Endometrial microvascular endothelial cells (primary cell): ENCODE data around the gene FIS1. TPM values are rescaled to one million over a fixed set of nuclear protein-coding genes. Genes with fewer than 3 reads are reported as not detected.
"Not testable (repeated sequence)": the region's sequence is repeated elsewhere in the genome, so short reads cannot be mapped to it uniquely, and the experiment has no call there.

ENCODE experiments used
- in situ Hi-C: cut with HindIII; loops from 2 replicates; pipeline ENCODE4 v1.10.0; 2017; ENCODE audit warnings: low sequenced_read_pairs, low pct_unique_long_range_greater_than_20kb; ENCODE audit errors: inconsistent ontology term
- total RNA-seq: library from RNA; depleted of rRNA; stranded (reverse); fragments of >200 nt; gene quantifications from one replicate; pipeline ENCODE4 v1.2.3, GENCODE V29; 2015; ENCODE audit errors: inconsistent ontology term

The FIS1 gene
- total RNA-seq, 1 donor from 2014 or later, result 240 TPM

DNA sequence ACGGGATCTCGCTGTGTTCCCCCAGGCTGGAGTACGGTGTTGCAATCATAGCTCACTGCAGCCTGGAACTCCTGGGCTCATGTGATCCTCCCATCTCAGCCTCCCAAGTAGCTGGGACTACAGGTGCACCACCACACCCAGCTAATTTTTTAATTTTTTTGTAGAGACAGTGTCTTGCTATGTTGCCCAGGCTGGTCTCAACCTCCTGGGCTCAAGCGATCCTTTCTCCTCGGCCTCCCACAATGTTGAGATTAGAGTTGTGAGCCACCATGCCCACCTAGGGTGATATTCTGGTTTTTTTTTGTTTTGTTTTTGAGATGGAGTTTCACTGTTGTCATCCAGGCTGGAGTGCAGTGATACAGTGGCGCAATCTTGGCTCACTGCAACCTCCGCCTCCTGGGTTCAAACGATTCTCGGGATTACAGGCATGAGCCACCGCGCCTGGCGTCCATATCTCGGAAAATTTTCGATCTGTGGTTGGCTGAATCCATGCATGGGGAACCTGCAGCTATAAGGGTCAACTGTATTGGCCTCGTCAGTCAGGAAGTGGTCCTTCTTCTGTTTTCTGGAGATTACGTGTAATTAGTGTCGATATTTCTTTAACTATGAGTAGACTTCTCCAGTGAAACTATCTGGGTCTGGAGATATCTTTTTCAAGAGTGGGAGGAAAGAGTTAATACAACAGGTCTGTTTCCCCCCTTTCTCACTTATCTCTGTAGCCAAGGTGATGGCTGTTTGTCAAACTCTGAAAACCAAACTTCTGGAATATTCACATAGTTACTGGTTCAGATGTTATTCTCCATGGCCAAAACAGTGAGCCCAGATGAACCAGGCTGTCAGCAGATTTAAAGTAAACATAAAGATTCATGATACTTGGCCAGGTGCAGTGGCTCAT lies 21.0 kb upstream of the FIS1 start:
- in situ Hi-C loops, result no loop called here

DNA sequence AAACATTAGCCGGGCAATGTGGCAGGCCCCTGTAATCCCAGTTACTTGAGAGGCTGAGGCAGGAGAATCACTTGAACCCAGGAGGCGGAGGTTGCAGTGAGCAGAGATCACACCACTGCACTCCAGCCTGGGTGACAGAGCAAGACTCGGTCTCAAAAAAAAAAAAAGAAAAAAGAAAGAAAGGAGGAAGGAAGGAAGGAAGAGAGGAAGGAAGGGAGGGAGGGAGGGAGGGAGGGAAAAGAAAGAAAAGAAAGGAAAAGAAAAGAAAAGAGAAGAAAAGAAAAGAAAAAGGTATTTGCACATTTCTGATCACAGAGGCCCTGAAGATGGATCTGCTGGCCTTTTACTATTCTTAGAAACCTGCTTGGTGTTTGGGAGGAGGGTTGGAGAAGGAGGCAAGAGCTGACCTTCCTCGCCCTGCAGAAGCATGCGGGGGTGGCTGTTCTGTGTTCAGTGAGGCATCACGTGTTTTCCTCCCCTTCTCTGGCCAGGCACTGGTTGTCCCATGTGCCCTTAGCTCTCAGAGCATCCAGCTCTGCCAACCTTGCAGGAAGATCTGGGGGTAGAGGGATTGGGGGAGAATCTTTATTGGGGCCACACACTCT lies 19.3 kb upstream of the FIS1 start:
- in situ Hi-C loops, result not testable (repeated sequence)

DNA sequence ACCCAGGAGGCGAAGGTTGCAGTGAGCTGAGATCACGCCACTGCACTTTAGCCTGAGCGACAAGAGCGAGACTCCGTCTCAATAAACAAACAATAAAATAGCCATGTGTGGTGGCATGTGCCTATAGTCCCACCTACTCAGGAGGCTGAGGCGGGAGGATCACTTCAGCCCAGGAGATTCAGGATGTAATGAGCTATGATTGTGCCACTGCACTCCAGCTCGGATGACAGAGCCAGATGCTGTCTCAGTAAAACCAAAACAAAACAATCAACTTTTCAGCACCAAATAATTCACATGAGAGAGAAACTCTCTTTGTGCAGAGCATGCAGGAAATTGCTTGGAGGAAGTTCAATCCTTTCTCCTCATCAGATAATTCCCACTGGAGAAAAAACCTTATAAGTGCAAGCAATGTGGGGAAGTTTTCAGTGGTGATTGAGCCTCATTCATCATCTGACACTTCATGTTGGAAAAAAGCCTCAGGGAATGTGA lies 13.4 kb upstream of the FIS1 start:
- in situ Hi-C loops, result no loop called here

DNA sequence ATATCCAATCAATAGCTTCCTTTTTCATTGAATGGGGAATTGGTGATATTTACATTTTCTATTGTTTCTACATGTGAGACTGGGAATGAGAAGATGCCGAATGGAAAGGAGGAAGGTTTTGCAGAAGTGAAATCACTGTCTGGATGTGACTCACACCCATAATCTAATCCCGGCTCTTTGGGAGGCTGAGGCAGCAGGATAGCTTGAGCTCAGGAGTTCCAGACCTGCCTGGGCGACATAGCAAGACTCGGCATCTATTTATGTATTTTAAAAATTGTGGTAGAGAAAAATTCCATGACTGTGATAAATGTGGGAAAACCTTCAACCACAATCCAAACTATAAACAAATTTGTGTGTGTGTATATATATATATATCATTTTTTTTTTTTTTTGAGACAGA lies 10.9 kb upstream of the FIS1 start:
- in situ Hi-C loops, result no loop called here

GRCh38 chr7:101253199-101253598 lies 8.3 kb upstream of the FIS1 start:
- in situ Hi-C loops, result not testable (repeated sequence)

GRCh38 chr7:101251871-101252659 lies 7.2 kb upstream of the FIS1 start:
- in situ Hi-C loops, result no loop called here

- in situ Hi-C loops, result no loop called here
Observed at GRCh38 chr7:101250324-101250723, 5.4 kb upstream of the FIS1 start.

GRCh38 chr7:101248276-101248675 lies 3.4 kb upstream of the FIS1 start:
- in situ Hi-C loops, result no loop called here

GRCh38 chr7:101245147-101245668 lies 327 bp upstream of the FIS1 start:
- in situ Hi-C loops, result no loop called here

DNA sequence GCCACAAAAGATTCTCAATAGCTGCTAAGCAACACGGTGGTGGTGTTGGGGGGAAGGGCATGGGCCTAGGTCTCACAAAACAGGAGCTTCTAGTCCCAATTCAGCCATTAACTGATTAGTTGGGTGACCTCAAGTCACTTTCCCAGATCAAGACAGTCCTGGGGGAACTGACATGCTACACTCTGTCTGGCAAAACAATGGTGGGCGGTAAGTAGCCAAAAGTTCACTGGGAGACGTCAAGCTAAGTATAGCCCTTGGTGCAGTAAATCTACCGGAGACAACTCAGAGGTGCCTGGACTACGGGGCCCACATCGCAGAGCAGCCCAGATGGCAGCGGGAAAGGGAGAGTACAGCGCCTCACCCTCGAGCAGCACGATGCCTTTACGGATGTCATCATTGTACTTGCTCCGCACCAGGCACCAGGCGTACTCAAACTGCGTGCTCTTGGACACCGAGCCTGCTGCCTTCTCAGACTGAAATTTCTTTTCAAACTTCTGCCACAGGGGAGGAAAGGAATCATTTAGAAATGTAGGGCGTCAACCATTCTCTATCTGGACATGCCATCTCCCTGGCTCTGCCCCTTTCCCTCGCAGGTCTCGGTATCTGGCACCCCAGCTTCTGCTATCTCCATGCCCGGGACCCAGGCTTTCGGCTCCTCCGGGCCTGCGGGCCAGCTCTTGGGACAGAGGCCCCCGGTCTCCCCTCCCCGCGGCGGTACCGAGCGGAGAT lies 1.1 kb downstream of the FIS1 start:
- in situ Hi-C loops, result no loop called here

GRCh38 chr7:101241443-101242349 lies 3.2 kb downstream of the FIS1 start:
- in situ Hi-C loops, result no loop called here

DNA sequence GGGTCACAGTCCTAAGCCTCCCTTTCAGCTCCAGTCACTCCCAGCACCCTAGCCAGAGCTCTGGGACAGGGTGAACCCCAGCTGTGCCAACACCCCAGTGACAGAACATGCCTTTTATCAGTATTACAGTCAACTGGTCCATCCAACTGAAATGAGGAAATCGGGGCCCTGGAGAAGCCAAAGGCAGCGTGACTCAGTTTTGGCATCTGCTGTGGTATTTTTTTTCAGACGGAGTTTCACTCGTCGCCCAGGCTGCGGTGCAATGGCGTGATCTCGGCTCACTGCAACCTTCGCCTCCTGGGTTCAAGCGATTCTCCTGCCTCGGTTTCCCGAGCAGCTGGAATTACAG lies 3.9 kb downstream of the FIS1 start:
- in situ Hi-C loops, result no loop called here

- in situ Hi-C loops, result no loop called here
Observed at GRCh38 chr7:101240226-101241014, 4.5 kb downstream of the FIS1 start.

- in situ Hi-C loops, result no loop called here
Observed at GRCh38 chr7:101239951-101240220, 5.0 kb downstream of the FIS1 start.

- in situ Hi-C loops, result no loop called here
Observed at GRCh38 chr7:101239191-101239950, 5.5 kb downstream of the FIS1 start.

- in situ Hi-C loops, result no loop called here
Observed at GRCh38 chr7:101238226-101239182, 6.4 kb downstream of the FIS1 start.
